Transverse colon (tissue), 4 donors: ENCODE data around the gene LIFR. TPM values are rescaled to one million over a fixed set of nuclear protein-coding genes. Genes with fewer than 3 reads are reported as not detected.

Experiments used
- DNase-seq: peaks from one replicate; pipeline ENCODE4 v3.0.0-alpha.2; 2019
- H3K27ac ChIP-seq, 4 donors: fragments of 200-600 bp; sonication (generic); 2 replicates each; pipeline ENCODE4 v1.5.1; 2016 to 2018; ENCODE audit warnings: inconsistent platforms in 4 of 4
- H3K27me3 ChIP-seq: fragments of 200-600 bp; sonication (generic); 2 replicates; pipeline ENCODE4 v1.5.1; 2017; ENCODE audit warnings: inconsistent platforms
- H3K36me3 ChIP-seq, 4 donors: fragments of 200-600 bp; sonication (generic); 2 replicates each; pipeline ENCODE4 v1.5.1; 2017 to 2019; ENCODE audit warnings: inconsistent platforms in 4 of 4
- H3K4me1 ChIP-seq, 4 donors: fragments of 200-600 bp; sonication (generic); 2 replicates each; pipeline ENCODE4 v1.5.1; 2017 to 2020; ENCODE audit warnings: inconsistent platforms in 4 of 4
- H3K4me3 ChIP-seq, 4 donors: fragments of 200-600 bp; sonication (generic); 1 replicate in 1 of 4; 2 replicates in 3 of 4; pipeline versions ENCODE4 v1.5.1 to v1.6.1; 2017 to 2019; ENCODE audit warnings: inconsistent platforms in 4 of 4
- H3K9me3 ChIP-seq, 2 donors: fragments of 200-600 bp; sonication (generic); 2 replicates each; pipeline ENCODE4 v1.5.1; 2017 to 2019; ENCODE audit warnings: inconsistent platforms in 2 of 2
- EP300 ChIP-seq: sonication (generic); formaldehyde crosslinking; IDR thresholded peaks from one replicate; pipeline ENCODE4 v1.6.1; 2017; ENCODE audit warnings: antibody characterized with exemption, low read depth
- POLR2A ChIP-seq: fragments of 450-650 bp; IDR thresholded peaks from one replicate; pipeline ENCODE4 v1.6.1; 2016; ENCODE audit warnings: antibody characterized with exemption, mild to moderate bottlenecking, moderate library complexity
- POLR2AphosphoS5 ChIP-seq, 3 donors: sonication (generic); formaldehyde crosslinking; IDR thresholded peaks; one replicate each; pipeline ENCODE4 v1.6.1; 2016; ENCODE audit warnings: antibody characterized with exemption in 3 of 3
- WGBS, 2 donors: methylation state at CpG; one replicate each; pipeline ENCODE4 v1.1.5; 2018; ENCODE audit warnings: low coverage in 1 of 2; 5-methylcytosine and 5-hydroxymethylcytosine counted together
- in situ Hi-C, 4 donors: fragments of 200-750 bp; cut with MboI; loops; one replicate each; pipeline versions ENCODE4 v1.15.0 to v1.15.1; 2017; ENCODE audit warnings: low sequenced_read_pairs in 3 of 4, low pct_ligation_motif_present in 1 of 4, low pct_unique_long_range_greater_than_20kb in 1 of 4
- intact Hi-C: fragments of 100-400 bp; cut with DNase I; formaldehyde crosslinking; loops from one replicate; pipeline ENCODE4 v1.15.1; 2023; ENCODE audit warnings: low total_unique reads
- total RNA-seq, 4 donors: library from RNA; depleted of rRNA; stranded (reverse); fragments of >200 nt; gene quantifications; one replicate each; pipeline ENCODE4 v1.1.0, GENCODE V29; 2016
- TF ChIP-seq, protein P1 (sequence below), 5 experiments: fragments of 200-600 bp in 3 of 5; fragments of 450-650 bp in 2 of 5; sonication (generic) in 3 of 5; IDR thresholded peaks; 1 replicate in 2 of 5; 2 replicates in 3 of 5; pipeline ENCODE4 v1.5.1; 2016 to 2017; ENCODE audit warnings: antibody characterized with exemption in 5 of 5, inconsistent platforms in 3 of 5, mild to moderate bottlenecking in 2 of 5, moderate library complexity in 1 of 5

LIFR gene
- total RNA-seq, 4 donors from 2014 or later = 4.9 to 28.1 (median 12.8) TPM

DNA sequence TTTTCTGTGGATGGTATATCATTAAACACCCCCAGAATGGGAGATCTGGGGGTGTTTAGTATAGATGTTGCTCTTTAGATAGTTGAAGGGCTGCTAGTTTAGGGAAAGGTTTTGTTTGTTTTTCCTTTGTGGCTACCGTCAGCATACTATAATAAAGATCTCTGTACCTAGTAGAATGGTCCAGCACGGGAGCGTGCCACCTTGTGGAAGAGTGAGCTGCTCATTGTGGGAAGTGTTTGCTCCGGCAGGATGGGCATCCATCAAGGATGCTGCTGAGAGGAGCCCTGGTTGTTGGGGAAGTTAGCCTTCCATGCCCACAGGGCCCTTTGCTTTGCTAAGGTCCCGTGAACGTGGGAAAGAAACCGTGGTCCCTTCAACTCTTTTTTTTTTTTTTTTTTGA lies 113.1 kb downstream of the LIFR start:
- H3K9me3 ChIP-seq = no peaks in the 10 kb centered on the region
- H3K27ac ChIP-seq = no peak overlapping the region
- TF ChIP-seq POLR2AphosphoS5 (IDR thresholded peaks at IDR 0.05) (no peak), EP300 (no peak), POLR2A (no peak)
- TF ChIP-seq, protein P1, sequence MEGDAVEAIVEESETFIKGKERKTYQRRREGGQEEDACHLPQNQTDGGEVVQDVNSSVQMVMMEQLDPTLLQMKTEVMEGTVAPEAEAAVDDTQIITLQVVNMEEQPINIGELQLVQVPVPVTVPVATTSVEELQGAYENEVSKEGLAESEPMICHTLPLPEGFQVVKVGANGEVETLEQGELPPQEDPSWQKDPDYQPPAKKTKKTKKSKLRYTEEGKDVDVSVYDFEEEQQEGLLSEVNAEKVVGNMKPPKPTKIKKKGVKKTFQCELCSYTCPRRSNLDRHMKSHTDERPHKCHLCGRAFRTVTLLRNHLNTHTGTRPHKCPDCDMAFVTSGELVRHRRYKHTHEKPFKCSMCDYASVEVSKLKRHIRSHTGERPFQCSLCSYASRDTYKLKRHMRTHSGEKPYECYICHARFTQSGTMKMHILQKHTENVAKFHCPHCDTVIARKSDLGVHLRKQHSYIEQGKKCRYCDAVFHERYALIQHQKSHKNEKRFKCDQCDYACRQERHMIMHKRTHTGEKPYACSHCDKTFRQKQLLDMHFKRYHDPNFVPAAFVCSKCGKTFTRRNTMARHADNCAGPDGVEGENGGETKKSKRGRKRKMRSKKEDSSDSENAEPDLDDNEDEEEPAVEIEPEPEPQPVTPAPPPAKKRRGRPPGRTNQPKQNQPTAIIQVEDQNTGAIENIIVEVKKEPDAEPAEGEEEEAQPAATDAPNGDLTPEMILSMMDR (IDR thresholded peaks at IDR 0.05) = no peak
- peaks cover 4% of the 10 kb centered on the region for H3K27me3 ChIP-seq
- H3K36me3 ChIP-seq = no peaks in the 10 kb centered on the region
- H3K4me3 ChIP-seq = no peak overlapping the region
- 67 to 70% methylated on average over 4 to 7 of the region's 7 CpGs for WGBS, 2 donors
- in situ Hi-C loops = loop anchor here in 1 of 4 donors (25.0 kb wide), 1 partner anchor 369 kb away; no protein-coding TSS in a partner anchor
- intact Hi-C loops = loop anchor here (10.0 kb wide), 1 partner anchor 361 kb away; no protein-coding TSS in a partner anchor
- H3K4me1 ChIP-seq = no peaks in the 10 kb centered on the region
- no peak for DNase-seq

DNA sequence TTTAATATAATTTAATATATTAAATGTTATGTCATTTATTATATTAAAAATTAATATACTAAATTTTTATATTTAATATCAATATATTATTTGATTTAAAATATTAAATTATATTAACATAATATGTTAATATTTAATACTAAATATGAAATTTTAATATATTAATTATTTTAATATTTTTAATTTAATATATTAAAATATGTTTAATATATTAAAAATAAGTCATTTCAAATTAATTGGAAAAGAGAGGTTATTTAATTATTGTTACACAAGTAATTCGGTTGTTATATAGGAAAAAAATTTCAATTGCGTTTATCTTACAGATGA lies 114.2 kb downstream of the LIFR start:
- TF ChIP-seq POLR2A = no peak
- TF ChIP-seq, protein P1 (IDR thresholded peaks at IDR 0.05) = no peak
- TF ChIP-seq POLR2AphosphoS5 (IDR thresholded peaks at IDR 0.05) = no peak
- no peak for TF ChIP-seq EP300
- intact Hi-C loops = loop anchor here (10.0 kb wide), 1 partner anchor 363 kb away; no protein-coding TSS in a partner anchor
- in situ Hi-C loops = loop anchor here in 1 of 4 donors (25.0 kb wide), 1 partner anchor 370 kb away; no protein-coding TSS in a partner anchor
- H3K36me3 ChIP-seq = no peaks in the 10 kb centered on the region
- WGBS, 2 donors = 75 to 85% methylated on average over 2 of the region's 2 CpGs
- DNase-seq = no peak
- H3K27ac ChIP-seq = no peak overlapping the region
- H3K4me3 ChIP-seq = no peak overlapping the region
- H3K27me3 ChIP-seq = no peaks in the 10 kb centered on the region
- H3K4me1 ChIP-seq = no peaks in the 10 kb centered on the region
- no peaks in the 10 kb centered on the region for H3K9me3 ChIP-seq

DNA sequence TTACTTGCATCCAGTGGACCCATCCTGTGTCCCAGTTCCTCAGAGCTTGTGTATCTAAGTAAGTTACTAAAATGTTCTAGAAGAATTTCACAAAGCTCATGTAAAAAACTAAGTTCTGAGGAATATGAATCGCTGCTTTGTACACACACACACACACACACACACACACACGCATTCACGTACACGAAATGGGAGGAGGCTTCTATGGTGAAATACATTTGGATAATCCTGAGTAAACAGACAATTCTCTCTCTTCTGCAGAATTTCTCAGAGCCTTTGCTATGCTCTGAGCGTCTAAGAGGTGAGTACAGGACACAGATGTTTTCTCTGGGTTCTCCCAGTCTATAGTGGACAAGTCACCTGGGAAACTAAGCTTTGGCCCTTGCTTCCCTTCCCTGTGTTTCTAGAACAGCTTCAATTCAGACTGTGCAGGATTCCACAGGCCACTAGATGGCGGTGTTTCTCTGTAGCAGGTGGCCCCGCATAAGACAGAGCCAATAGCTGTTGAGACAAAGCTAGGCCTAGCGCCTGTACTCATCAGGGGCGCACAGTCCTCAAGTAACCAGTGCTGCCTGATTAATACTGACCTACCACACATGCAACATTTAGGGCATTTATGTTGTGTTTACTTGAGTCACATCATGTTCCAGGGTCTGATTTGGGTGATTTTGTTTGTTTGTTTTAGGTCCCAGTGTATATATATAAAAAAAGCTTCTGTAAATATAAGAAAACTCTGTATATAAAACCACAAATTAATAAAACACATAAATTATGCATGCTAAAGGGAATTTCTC lies 114.8 kb downstream of the LIFR start:
- Histone ChIP-seq H3K4me1 (no peaks in the 10 kb centered on the region), H3K27me3 (no peaks in the 10 kb centered on the region), H3K36me3 (no peaks in the 10 kb centered on the region), H3K4me3 (no peak overlapping the region), H3K9me3 (no peaks in the 10 kb centered on the region), H3K27ac (no peak overlapping the region)
- no peak for TF ChIP-seq EP300
- TF ChIP-seq POLR2A = no peak
- TF ChIP-seq POLR2AphosphoS5 (IDR thresholded peaks at IDR 0.05) = peak in 1 of 3 donors; percentile 21
- TF ChIP-seq, protein P1 (IDR thresholded peaks at IDR 0.05) = peak; percentile 88 to 95 (median 90)
- intact Hi-C loops (loop anchor here (10.0 kb wide), 1 partner anchor 363 kb away; no protein-coding TSS in a partner anchor), in situ Hi-C loops (loop anchor here in 1 of 4 donors (25.0 kb wide), 1 partner anchor 371 kb away; no protein-coding TSS in a partner anchor)
- peak; percentile 85 for DNase-seq
- WGBS, 2 donors = 15 to 17% methylated on average over 4 to 9 of the region's 9 CpGs

DNA sequence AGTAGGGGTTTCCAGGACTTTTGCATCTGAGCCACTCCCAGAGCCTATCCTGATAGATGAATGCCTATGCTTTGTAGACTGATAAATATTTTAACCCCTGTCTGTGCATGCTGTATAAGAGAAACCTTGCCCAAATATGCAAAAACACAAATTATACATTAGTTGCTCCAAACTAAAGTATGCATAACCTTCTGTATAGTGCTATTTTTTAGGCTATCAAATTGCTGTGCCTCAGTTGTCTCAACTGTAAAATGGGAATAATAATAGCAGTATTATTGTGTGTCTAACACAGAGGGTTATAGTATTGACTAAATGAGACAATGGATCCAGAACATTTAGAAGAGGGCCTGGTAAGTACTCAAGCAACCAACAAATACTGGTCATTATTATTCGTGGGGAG lies 117.7 kb downstream of the LIFR start:
- no peaks in the 10 kb centered on the region for H3K27me3 ChIP-seq
- DNase-seq = no peak
- peaks cover 0 to 6% (median 4%) of the 10 kb centered on the region in 4 donors for H3K4me1 ChIP-seq
- H3K9me3 ChIP-seq = no peaks in the 10 kb centered on the region
- no peak overlapping the region for H3K4me3 ChIP-seq
- intact Hi-C loops = no loop called here
- in situ Hi-C loops = loop anchor here (10.0 to 25.0 kb wide), 3 partner anchors 366 to 376 kb away; no protein-coding TSS in a partner anchor
- no peak overlapping the region for H3K27ac ChIP-seq
- 74 to 100% methylated on average over 1 of the region's 1 CpG for WGBS, 2 donors
- H3K36me3 ChIP-seq = no peaks in the 10 kb centered on the region
- no peak for TF ChIP-seq EP300
- no peak for TF ChIP-seq POLR2A
- no peak for TF ChIP-seq POLR2AphosphoS5 (IDR thresholded peaks at IDR 0.05)
- TF ChIP-seq, protein P1 (IDR thresholded peaks at IDR 0.05) = no peak
